ENCODE results near the gene FHDC1.

DNA sequence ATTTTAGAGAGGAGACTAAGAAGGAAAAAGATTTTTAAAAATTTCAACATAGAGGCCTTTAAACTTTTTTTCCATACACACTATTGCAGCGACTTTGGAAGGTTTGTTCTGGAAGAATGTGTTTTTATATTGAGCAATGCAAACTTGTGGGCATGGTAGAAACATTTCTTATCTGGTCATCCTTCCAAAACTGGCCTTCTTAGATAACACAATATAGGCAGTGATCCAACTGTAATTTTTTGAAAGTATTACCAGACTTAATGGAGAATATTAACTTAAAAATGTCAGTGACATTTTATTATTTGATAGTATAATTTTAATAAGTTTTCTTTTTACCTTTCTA, 25.6 kb downstream of the FHDC1 start:
- TF ChIP-seq, protein P1, sequence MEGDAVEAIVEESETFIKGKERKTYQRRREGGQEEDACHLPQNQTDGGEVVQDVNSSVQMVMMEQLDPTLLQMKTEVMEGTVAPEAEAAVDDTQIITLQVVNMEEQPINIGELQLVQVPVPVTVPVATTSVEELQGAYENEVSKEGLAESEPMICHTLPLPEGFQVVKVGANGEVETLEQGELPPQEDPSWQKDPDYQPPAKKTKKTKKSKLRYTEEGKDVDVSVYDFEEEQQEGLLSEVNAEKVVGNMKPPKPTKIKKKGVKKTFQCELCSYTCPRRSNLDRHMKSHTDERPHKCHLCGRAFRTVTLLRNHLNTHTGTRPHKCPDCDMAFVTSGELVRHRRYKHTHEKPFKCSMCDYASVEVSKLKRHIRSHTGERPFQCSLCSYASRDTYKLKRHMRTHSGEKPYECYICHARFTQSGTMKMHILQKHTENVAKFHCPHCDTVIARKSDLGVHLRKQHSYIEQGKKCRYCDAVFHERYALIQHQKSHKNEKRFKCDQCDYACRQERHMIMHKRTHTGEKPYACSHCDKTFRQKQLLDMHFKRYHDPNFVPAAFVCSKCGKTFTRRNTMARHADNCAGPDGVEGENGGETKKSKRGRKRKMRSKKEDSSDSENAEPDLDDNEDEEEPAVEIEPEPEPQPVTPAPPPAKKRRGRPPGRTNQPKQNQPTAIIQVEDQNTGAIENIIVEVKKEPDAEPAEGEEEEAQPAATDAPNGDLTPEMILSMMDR (IDR thresholded peaks at IDR 0.05): no peak
- TF ChIP-seq POLR2A (IDR thresholded peaks at IDR 0.05): no peak
